NCI-H69 (cell line): ENCODE measurements around the gene C13orf46.

Experiments used
- DNase-seq: peaks from one replicate; lab custom pipeline; 2025; lab: John Stamatoyannopoulos, UW

The C13orf46 gene

GRCh38 chr13:113954046-113954835 lies 19.6 kb downstream of the C13orf46 start:
- DNase-seq, result no peak

- DNase-seq, result no peak
These were observed 20.3 kb downstream of the C13orf46 start for GRCh38 chr13:113953561-113953960.

GRCh38 chr13:113952983-113953520 lies 20.8 kb downstream of the C13orf46 start:
- no peak for DNase-seq

GRCh38 chr13:113952151-113952982 lies 21.5 kb downstream of the C13orf46 start:
- DNase-seq, result no peak

- peak; percentile 53 for DNase-seq
These were observed 22.5 kb downstream of the C13orf46 start for GRCh38 chr13:113951246-113951999.

- DNase-seq, result no peak
These were observed 23.2 kb downstream of the C13orf46 start for GRCh38 chr13:113950451-113951245.

GRCh38 chr13:113949546-113949945 lies 24.3 kb downstream of the C13orf46 start:
- DNase-seq, result no peak

- DNase-seq, result no peak
These were observed 25.7 kb downstream of the C13orf46 start for GRCh38 chr13:113948034-113948742.

- peak; percentile 58 for DNase-seq
These were observed 26.4 kb downstream of the C13orf46 start for GRCh38 chr13:113947311-113948033.

GRCh38 chr13:113946409-113947181 lies 27.3 kb downstream of the C13orf46 start:
- DNase-seq, result no peak

GRCh38 chr13:113945857-113946408 lies 27.9 kb downstream of the C13orf46 start:
- DNase-seq, result no peak

GRCh38 chr13:113943821-113944565 lies 29.9 kb downstream of the C13orf46 start:
- no peak for DNase-seq

GRCh38 chr13:113942591-113943103 lies 31.2 kb downstream of the C13orf46 start:
- DNase-seq, result no peak

GRCh38 chr13:113941571-113942191 lies 32.2 kb downstream of the C13orf46 start:
- DNase-seq, result peak; percentile 28

- no peak for DNase-seq
These were observed 34.0 kb downstream of the C13orf46 start for GRCh38 chr13:113939944-113940297.

GRCh38 chr13:113939129-113939943 lies 34.5 kb downstream of the C13orf46 start:
- no peak for DNase-seq

- DNase-seq, result peak; percentile 59
These were observed 35.2 kb downstream of the C13orf46 start for GRCh38 chr13:113938716-113939115.
